Hematopoietic multipotent progenitor cell treated with erythropoietin and hydrocortisone succinate and interleukin-3 and kit ligand, for 17 days (in vitro differentiated cells): ENCODE data around the gene ALPP.
"Not testable (repeated sequence)": the region's sequence is repeated elsewhere in the genome, so short reads cannot be mapped to it uniquely, and the experiment has no call there.

Source experiments
- DNase-seq: peaks from one replicate; pipeline ENCODE4 v3.0.0-alpha.2; 2015; ENCODE audit warnings: low spot score

The ALPP gene

GRCh38 chr2:232406556-232407310 is 28.2 kb downstream of the ALPP start, which contains the start of gene ALPG:
ALPG (plus strand) TSS chr2:232406844; CDS start chr2:232406895, 51 bp downstream.
- no peak for DNase-seq

GRCh38 chr2:232407428-232408150 is 29.0 kb downstream of the ALPP start:
- DNase-seq, result not testable (repeated sequence)

DNA sequence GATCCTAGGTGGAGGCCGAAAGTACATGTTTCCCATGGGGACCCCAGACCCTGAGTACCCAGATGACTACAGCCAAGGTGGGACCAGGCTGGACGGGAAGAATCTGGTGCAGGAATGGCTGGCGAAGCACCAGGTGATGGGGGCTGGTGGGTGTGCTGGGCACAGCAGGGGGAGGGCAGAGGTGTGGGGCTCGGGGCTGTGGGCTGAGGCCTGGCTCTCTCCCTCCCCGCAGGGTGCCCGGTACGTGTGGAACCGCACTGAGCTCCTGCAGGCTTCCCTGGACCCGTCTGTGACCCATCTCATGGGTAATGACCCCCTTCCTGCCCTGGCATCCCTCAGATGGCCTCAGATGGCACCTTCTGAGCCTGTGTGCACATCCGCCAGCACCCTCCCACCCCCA is 29.7 kb downstream of the ALPP start:
- not testable (repeated sequence) for DNase-seq

GRCh38 chr2:232409617-232410016 is 31.1 kb downstream of the ALPP start:
- not testable (repeated sequence) for DNase-seq

DNA sequence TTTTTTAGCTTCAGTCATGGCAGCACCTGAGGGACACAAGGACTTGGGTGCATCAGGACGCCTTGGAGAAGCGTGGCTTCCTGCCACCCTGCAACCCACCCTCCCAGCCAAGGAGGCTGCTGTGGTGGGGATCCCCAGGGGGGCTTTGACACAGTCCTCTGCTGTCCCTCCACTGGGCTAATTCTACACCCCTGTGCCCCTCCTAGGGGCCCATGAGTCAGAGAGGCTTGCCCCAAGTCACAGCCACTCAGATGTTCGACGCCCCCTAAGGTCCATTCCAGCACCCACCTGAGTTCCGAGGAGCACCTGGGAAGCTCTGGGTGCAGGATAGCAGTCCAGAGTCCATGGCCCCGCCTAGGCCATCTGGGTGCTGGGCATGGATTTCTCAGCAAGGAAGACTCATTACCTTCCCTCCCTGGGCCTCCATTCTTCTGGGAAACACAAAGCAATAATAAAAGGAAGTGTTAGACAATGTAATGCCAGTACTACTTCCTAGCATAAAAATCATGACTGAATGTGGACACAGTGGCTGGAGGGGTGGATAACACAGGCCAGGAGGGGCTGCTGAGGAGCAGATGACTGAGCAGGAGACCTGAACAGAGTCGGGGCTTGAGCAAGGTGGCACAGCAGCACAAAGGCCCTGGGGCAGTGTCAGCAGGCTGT is 31.8 kb downstream of the ALPP start:
- no peak for DNase-seq

GRCh38 chr2:232411901-232412629 is 33.5 kb downstream of the ALPP start:
- no peak for DNase-seq

- DNase-seq, result no peak
These were observed 34.4 kb downstream of the ALPP start for GRCh38 chr2:232412986-232413385.

GRCh38 chr2:232415138-232415690 is 36.7 kb downstream of the ALPP start:
- no peak for DNase-seq

GRCh38 chr2:232415736-232416520 is 37.4 kb downstream of the ALPP start:
- no peak for DNase-seq

DNA sequence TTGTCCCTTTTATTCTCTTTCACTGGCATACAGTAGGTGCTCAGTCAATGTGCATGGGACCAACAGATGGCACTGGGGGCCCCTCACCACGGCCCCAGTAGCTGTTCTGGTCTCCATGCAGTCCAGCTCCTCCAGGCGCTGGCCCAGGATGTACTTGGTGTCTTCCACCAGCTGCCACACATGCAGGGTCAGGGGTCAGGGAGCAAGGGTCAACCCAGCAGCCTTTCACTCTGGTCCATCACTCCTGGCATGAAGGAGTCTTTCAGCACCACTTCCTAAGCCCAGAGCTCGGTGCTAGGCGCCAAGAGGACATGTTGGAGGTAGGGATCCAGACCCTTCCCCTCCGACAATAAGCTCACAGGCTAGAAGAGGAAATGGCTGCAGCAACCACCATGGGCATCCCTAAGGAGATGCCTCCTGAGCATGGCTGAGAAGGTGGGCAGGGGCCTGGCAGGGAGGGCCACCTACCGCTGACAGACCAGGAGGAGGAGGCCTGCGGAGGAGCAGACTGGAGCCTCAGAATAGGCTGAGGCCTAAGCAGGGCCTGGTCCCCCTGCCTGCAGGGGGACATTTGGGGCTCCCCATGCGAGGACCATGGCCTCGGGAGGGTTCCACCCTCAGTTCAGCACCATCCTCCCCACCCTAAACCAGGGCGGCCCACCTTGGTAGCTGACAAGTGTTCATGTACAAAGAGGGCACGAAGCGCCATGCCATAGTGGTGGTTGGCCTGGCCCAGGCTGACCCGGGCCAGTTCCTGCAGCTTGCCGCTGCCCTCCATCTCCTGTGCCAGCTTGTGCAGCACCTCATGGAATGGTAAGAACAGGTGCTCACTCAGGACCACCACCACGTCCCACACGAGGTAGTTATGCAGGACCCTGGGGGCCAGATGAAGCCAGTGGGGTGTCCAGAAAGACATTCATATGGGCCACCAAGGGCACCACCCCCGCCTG is 38.2 kb downstream of the ALPP start:
- DNase-seq, result no peak

GRCh38 chr2:232417489-232417888 is 38.9 kb downstream of the ALPP start:
- DNase-seq, result no peak

DNA sequence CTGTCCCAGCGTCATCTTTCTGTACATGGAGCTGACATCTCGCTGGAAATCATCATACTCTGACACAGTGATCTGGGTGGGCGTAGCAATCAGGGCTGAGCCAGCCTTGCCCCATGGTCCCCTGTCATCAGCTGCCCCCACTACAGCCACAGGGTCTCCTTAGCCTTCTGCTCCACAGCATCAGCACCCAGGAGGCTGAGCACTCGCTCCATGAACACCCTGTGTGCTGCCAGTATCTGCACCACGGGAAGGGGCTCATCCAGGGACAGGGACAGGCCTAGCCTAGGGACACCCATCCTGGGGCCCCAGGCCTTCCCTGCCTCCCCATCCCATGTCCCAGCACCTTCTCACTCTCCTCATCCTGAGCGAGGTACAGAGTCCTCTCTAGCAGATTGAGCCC is 39.5 kb downstream of the ALPP start:
- DNase-seq, result no peak

DNA sequence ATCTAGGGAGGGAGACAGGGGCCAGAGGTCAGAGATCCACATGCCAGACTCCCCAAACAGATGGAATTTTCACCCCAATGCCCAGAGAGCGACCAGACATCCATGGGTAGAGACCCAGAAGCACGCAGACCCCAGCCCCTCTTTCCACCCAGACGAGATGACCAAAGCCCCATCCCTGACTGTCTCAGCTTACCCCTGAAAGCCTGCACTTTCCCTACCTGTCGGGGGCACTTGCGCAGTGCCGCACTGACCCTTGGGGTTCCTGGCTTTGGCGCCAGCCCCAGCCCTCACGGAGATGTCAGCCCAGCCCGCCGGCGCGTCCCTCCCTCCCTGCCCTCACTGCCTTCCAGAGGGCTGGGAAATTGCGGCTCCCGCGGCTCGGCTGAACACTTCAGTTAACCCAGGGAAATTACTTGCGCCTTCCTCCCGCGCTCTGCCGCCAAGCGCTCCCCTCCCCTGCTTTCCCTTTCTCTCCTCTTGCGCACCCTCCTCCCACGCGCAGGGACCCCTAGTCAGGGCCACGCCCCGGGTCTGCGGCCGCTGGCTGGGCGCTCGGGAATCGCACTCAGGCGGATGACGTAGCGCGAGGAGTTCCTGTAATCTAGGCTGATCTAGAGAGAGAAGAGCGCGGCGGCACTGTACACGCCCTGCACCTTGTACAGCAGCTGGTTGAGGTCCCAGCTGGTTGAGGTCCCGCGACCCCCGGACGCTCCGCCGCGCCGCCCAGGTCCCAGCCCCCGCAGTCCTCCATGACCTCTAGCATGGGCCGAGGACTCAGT is 40.1 kb downstream of the ALPP start:
- DNase-seq, result no peak

GRCh38 chr2:232419245-232420072 is 40.9 kb downstream of the ALPP start:
- DNase-seq, result no peak

GRCh38 chr2:232420073-232420454 is 41.5 kb downstream of the ALPP start:
- DNase-seq, result no peak

GRCh38 chr2:232420463-232421188 is 42.1 kb downstream of the ALPP start:
- no peak for DNase-seq

- DNase-seq, result no peak
These were observed 42.7 kb downstream of the ALPP start for GRCh38 chr2:232421189-232421785.
